NCI-H146 (cell line): ENCODE data around the gene IL1R1.

ENCODE experiments used
- DNase-seq: peaks from one replicate; lab custom pipeline; 2025; lab: John Stamatoyannopoulos, UW

IL1R1 gene

DNA sequence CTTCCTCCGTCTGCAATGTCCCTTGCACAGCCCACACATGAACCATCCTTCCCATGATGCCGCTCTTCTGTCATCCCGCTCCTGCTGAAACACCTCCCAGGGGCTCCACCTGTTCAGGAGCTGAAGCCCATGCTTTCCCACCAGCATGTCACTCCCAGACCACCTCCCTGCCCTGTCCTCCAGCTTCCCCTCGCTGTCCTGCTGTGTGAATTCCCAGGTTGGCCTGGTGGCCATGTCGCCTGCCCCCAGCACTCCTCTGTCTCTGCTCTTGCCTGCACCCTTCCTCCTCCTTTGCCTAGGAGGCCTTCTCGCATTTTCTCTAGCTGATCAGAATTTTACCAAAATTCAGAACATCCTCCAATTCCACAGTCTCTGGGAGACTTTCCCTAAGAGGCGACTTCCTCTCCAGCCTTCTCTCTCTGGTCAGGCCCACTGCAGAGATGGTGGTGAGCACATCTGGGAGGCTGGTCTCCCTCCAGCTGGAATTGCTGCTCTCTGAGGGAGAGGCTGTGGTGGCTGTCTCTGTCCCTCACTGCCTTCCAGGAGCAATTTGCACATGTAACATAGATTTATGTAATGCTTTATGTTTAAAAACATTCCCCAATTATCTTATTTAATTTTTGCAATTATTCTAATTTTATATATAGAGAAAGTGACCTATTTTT lies 35.4 kb downstream of the IL1R1 start:
- DNase-seq, result no peak

DNA sequence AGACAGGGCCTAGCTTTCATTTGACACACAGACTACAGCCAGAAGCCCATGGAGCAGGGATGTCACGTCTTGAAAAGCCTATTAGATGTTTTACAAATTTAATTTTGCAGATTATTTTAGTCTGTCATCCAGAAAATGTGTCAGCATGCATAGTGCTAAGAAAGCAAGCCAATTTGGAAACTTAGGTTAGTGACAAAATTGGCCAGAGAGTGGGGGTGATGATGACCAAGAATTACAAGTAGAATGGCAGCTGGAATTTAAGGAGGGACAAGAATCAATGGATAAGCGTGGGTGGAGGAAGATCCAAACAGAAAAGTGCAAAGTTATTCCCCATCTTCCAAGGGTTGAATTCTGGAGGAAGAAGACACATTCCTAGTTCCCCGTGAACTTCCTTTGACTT lies 36.5 kb downstream of the IL1R1 start:
- DNase-seq, result no peak

DNA sequence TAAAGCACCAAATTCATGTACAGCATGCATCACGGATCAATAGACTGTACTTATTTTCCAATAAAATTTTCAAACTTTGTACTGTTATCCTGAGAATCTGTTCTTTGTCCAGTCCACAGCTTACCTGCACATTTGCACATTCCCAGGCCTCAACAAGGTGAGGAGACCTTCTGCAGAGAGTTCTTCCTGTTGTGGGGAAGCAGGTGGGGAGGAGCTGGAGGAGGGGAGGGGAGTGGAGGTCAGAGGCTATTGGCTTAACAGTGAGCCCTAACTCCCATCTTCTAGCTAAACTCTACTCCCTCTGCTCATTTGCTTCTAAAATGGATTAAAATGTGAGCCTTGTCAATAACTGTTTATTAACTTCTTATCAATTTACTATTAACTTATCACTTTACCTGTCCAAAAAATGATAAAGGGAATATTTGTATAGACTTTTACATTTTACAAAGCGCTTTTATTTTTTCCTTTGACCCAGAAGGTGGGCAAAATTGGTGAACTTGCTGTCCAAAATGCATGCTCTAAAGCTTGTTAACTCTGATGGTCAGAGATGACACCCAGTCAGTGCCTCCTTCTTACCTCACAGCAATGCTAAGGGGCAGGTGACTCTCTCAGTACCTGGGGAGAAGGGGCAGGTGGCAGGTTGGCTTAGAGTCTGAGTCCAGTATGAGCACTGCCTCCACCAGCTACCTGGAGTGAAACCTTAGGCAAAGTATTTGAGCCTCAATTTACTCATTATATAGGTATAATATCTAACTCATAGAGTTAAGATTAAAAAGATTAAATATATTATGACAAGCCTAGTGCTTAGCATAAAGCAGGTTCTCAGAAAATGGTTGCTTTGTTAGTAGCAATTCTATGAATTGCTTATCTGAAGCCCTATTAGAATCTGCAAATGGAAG lies 37.5 kb downstream of the IL1R1 start:
- no peak for DNase-seq

DNA sequence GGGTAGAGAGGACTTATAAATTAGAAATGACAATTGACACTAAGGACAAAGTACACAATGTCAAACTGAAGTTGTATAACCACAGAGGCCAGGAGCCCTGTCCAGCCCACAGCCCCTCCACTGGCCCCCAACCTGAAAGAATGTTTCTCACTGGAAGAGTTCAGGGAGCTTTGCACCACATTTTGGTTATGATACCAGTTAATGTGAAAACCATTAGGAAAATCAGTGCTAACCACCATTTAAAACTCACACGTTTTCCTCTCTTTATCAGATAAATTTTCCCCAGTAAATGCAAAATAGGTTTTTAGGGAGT lies 38.1 kb downstream of the IL1R1 start:
- DNase-seq, result no peak

DNA sequence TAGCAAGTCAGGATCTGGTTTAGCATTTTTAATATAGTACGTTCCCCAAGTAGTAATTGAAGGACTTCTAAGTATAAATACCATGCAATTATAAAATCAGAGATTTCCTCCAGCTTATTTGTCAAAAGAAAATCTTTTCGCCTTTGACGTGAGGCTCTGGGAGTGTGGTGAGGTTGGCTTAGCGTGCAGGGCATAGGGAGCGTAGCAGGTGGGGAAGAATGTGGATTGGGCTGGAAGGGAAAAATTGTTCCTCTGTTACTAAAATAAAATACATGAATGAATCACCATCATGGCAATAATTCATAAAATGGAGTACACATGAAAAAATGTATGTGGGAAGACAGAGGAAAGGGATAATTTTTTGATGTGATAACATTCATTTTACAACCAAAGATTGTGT lies 38.8 kb downstream of the IL1R1 start:
- DNase-seq, result no peak

DNA sequence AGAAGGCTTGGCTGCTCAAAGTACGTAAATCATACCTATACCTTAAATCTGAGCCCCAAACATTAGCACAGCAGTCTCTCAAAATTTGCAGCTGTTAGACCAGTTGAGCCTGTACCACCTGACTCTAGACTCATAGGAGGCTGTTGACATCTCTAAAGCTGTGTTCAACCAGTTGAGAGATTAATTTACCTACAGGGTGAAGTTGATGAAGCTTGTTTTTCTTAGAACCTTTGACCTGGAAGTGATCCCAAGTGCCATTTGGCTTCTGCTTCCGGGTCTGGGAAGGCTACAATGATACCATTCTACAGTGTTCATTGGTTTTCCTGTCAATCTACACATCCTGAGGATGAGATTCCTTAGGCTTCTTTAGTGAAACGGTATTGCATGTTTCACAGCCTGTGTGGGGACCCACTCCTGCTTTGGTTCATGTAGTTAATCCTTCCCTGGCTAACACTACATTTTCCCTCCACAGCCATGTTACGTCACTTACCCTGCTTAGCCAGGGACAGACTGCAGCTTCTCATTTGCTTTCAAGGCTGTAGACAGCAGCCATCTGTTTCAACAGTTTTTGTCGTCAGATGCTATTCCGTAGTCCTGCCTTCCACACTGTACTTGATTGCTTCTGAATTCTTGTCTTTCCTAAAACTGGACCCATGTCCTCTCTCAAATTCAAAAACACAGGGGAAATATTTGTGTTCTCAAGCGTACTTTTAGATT lies 39.5 kb downstream of the IL1R1 start:
- no peak for DNase-seq

DNA sequence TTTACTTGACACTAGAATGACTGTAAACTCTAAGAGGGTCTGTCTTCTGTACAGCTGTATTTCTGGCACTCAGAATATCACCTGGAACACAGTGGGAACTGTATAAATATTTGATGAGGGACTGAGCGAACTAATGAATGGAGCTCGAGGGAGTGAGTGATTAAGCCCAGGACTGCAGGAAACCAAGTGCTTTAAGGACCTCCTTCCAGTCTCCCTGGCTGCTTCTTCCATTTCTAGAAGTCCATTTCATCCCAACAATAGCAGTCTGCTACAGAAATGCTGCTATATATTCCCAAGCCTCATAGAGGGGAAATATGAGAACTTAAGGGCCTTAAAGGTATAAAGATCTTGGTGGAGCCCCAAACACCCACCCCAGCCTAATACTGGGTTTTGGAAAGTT lies 41.5 kb downstream of the IL1R1 start:
- no peak for DNase-seq

DNA sequence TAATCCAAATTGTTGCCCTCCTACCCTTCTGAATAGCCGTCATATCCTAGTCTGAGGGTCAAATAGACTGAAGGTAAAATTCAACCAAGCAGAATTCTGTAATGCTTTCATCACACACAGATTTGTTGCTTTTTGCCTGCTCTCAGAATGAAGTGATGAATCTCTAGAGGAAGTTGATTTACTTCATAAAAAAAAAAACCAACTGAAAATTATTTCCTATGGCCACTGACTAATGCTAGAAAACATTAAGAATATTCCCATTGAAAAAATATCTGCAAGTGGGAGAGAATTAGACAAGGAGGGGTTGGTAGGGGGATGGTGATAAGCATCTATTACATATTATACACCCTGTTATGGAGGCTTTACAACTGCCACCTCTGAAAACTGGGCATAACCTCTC lies 42.0 kb downstream of the IL1R1 start:
- no peak for DNase-seq

DNA sequence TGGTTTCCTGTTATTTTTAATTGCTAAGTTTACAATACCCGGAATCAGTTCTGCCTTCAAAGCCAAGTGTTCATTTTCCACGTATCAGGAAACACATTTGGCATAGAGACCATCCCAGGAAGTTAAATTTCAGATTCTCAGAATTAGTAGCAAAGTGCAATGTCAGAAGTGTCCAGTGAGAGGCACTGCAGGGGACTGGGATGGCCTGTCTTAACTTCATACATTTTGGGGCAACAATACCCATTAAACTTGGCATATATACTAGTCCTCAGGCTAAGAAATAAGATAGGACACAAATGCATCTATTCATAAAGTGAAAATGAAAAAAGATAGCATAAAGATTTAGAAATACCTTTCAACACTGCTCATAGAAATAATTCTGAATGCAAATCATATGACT lies 42.8 kb downstream of the IL1R1 start:
- DNase-seq, result no peak

DNA sequence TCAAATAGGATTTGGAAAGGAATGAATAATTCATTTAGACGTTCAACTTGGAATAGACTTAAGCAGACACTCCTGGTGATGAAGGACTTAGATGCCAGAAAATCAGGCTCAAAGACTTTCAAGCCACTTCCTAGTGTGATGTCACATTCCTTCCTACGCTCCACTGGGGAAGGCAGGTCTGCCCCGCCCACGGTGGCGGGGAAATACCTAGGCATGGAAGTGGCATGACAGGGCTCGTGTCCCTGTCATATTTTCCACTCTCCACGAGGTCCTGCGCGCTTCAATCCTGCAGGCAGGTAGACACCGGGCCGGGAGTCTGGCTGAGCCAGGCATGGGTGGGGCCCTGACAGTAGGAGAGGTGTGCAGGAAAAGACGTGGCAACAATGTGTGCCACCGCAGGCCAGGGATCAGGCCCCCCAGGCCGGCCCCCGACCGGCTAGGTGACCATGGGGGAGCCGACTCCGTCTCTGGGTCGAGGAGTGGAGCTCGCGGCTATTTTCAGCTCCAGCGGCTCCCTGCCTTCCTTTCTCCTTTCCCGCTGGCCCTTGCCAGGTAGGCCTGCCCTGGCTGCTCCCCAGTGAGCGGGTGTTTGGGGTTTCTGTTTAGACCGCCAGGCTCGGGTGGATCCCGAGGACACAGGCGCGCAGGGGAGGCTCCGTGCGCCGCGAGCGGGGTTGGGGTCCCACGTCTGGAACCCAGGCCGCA lies 44.4 kb downstream of the IL1R1 start, which contains the start of gene IL1RL2:
IL1RL2 (plus strand) TSS at position 233 of the 705 bp plus-strand sequence. CDS start 845 bp downstream, outside the sequence.
- no peak for DNase-seq

DNA sequence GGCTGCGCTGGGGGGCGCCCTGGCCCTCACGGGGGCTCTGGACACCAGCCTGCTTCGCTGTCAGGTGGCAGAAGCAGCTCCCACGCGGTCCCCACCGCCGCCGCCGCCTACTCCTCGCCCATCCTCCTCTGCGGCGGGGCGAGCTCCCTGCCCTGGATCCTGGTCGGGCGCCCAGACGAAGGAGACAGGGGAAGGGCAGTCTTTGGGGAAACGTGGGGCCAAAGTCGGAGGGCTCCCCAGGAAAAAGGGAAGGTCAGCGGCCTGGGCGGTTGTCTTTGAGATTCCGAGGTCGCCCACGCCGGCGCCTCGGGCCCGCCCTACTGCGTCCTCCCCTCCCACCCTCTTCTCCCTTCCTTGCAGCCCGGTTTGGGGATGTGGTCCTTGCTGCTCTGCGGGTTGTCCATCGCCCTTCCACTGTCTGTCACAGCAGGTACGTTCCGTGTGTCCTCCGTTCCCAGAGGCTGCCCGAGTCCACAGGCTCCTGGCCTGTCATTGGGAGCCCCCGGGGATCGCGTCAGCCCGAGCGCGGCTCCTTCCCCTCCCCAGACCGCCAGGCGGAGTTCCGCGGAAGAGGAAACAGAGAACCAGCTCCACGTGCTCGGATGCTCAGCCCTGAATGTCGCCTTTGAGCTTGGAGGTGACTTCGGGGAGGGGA lies 45.1 kb downstream of the IL1R1 start:
- no peak for DNase-seq

DNA sequence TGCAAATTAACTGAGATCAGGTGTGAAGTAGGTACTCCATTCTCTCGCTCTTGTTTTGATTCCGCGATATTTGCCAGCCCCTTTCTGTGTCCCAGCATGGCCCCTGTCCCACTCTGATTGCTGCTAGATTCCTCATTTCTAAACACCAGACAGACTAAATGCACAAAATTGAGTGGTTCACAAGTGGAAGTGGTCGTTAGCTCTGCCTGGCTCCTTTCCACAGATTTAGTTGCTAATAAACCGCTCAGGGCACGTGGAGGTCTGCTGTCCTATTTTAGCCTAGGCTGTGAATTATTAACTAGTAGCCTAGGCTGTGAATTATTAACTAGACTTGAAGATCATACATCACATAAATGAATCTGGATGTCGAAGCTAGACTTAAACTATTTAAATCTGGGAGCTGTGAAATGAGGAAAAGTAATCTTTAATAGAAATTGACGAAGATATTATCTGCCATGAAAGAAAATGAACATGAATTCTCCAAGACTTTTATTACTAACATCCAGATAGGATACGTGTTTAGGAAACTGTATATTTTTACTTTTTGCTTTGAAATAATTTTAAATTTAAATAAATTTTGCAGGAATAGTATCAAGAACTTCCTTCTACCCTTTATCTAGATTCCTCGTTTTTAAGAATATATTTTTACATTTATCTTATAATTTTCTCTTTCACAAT lies 48.0 kb downstream of the IL1R1 start:
- no peak for DNase-seq

DNA sequence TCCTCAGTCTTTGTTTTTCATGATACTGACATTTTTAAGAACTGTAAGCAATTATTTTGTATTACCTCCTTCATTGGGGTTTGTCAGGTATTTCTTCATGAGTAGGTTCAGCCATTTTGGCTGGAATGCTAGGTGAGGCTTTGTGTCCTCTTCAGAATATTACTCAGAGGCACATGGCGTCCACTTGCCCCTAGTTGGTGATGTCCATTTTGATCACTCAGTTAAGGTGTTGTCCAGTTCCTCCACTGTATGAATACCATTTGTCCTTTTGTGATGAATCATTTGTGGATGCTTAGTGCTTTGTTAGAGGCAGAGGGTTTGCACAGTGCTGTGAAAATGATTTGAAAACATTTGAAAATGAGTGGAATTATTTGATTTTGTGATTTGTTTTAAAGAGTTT lies 49.0 kb downstream of the IL1R1 start:
- DNase-seq, result no peak

DNA sequence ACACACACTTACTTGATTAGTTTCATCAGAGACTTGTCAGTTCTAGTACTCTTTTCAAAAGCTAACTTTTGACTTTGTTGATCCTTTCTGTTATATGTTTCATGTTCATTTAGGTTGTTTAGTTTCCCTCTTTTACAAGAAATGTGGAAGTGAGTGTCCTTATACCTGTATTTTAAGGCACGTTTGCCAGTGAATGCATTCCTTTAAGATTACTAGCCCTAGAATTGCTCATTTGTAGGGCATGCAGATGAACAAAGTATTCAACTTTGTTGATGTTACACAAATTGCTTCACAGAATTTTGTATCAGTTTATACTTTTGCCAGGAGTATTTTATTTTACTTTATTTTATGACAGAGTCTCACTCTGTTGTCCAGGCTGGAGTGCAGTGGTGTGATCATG lies 50.5 kb downstream of the IL1R1 start:
- DNase-seq, result no peak

DNA sequence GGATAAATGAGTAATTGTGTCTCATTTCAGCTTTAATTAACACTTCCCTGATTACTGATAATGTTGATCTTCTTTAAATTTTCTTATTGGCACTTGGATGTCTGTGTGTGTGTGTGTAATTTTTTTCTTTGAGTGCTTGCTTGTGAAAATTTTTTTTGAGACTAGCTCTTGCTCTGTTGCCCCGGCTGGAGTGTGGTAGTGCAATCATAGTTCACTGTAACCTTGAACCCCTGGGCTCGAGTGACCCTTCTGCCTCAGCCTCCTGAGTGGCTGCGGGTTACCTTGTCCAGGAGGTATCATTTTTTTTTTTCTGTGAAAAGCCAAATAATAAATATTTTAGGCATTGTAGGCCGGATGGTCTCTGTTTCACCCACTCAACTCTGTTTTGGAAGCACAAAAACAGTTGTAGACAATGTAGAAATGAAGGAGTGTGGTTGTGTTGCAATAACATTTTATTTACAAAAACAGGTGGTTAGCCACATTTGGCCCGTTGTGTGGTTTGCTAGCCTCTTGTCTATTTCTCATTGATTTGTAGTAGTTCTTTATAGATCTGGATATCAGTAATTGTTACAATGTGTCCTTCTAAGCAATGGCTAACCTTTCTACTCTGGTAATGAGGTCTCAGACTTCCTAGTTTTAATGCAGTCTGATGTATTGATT lies 52.2 kb downstream of the IL1R1 start:
- no peak for DNase-seq

DNA sequence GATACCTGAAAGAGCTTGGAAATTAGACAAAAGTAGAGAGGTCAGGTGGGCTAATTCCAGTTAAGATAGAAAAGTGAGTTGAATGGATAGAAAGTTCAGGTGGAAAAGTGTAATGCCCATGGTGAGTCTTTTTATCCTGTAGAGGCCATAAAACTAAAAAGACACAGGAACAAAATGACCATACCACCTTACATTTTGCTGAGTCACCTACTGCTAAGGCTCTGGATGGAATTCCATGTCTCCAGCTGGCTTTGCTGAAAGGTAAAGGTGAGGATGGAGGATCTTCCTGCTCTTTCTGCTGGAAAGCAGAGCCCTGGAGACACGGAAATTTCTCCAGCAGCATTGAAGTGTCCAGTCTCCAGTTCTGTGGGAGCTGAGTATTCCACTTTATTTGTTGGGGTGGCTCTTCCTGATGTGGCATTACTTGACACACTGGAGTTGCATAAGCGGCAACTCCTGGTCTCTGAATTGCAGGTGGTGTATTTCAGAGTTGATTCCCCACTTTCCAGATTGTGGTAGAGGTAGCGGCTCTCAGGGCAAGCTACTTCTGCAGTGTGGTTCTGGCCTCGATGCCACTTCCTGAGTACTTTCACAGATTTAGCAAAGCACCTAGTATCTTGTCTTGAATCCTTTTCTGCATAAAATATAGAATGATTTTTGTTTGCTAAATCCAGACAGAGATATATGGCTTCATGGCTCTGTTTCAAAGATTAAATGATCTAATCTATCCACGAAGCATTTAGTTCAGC lies 55.0 kb downstream of the IL1R1 start:
- no peak for DNase-seq

DNA sequence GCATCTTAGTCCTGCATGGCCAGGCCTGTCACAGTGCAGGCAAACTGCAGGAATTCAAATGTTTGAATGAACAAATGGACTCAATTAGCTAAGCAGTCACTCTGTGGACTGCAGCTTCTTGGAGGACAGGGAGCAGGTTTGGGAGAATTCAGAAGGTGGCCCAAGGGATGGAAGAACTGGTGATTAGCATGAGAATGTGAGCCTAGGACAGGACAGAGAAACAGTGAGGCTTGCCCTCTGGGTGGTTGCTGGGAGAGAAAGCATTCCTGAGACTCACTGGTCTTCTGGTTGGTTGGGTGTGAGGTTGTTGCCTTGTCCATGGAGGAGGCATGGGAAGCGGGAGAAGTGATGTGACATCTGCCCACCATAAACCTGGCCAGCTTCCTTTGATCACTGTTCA lies 58.0 kb downstream of the IL1R1 start:
- no peak for DNase-seq

DNA sequence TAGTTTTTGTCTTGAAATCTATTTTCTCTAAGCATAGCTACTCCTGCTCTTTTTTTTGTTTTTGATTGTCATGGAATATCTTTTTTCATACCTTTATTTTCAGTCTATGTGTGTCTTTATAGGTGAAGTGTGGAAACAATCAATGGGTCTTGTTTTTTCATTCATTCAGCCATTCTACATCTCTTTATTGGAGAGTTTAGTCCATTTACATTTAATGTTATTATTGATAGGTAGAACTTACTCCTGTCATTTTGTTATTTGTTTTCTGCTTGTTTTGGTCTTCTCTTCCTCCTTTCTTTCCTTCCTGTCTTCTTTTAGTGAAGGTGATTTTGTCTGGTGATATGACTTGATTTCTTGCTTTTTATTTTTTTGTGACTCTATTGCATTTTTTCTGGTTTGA lies 62.1 kb downstream of the IL1R1 start:
- no peak for DNase-seq

DNA sequence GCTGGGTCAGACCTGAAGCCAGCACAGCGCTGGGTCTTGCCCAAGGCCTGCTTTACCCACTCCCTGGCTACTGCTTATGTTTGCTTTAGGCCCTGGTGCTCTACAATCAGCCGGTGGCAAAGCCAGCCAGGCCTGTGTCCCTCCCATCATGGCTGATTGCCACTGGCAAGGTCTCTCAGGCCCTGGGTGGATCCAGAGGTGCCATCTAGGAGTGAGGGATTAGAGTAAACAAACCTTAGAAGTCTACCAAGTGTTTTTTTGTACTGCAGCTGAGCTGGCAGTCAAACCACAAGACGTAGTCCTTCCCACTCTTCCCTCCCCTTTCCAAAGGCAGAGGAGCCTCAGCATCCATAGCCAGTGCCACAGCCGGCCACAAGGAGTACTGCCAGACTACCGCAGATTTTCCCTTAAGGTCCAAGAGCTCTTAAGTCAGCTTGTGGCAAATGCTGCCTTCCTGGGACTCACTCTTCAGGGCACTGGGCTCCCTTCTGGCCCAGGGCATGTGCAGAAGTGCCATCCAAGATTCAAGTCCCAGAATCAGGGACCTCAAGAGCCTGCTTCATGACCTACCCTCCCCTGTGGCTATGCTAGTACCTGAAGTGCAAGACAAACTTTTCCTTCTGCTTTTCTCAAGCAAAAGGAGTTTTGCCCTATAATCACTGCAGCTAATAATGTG lies 64.3 kb downstream of the IL1R1 start:
- no peak for DNase-seq
